Measurements from ENCODE around the gene SELENOM.
A peak's percentile ranks its signal among the peaks of the same experiment; 100 is the strongest.
"Not testable (repeated sequence)": the region's sequence is repeated elsewhere in the genome, so short reads cannot be mapped to it uniquely, and the experiment has no call there.

SELENOM gene

DNA sequence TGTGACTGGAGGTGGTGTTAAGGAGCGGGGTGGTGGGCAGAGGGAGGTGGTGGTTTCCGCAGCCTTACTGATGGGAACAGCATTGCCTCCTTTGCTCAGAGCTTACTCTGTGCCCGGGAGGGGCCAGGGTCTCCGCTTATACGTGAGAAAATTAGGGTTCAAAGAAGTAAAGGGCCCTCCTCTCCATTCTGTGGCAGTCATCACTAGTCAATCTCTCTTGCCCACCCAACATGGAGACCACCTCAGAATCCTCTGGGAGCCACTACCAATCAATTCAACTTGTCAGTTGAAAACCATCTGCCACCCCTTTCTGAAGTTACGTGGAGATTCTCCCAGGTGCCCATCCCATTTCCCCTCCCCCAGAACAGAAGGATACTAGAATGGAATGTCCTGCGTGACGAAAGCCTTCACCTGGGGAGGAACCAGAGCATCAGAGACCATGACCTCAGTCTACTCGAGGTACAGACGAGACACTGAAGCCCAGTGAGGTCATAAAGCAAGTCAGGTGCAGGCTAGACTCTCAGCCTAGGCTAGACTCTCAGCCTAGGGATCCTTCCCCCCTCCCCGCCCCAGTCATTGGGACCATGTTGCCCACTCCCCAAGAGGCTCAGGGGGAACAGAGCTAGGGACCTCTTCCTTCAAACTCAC, 2.0 kb downstream of the SELENOM start:
- no peak for DNase-seq (ENCODE audit: low read depth)

DNA sequence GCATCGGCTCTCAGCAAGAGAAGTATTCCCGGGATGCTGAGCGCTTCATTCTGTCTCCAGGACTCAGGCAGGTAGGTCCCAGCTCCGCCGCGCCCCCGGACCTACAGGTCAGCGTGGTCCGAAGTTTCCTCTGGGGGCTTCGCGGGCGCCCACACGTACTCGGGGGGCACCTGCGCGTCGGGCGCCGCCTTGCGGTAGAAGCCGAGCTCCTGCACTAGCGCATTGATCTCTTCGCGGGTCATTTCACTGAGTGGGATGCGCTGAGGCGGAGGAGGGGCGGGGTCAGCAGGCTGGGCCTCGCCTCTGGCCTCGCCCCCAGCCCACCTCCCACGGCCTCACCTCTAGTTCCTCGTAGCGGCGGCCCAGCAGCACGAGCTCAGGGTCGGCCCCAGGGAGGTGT, 2.5 kb downstream of the SELENOM start:
- no peak for DNase-seq (ENCODE audit: low read depth)

DNA sequence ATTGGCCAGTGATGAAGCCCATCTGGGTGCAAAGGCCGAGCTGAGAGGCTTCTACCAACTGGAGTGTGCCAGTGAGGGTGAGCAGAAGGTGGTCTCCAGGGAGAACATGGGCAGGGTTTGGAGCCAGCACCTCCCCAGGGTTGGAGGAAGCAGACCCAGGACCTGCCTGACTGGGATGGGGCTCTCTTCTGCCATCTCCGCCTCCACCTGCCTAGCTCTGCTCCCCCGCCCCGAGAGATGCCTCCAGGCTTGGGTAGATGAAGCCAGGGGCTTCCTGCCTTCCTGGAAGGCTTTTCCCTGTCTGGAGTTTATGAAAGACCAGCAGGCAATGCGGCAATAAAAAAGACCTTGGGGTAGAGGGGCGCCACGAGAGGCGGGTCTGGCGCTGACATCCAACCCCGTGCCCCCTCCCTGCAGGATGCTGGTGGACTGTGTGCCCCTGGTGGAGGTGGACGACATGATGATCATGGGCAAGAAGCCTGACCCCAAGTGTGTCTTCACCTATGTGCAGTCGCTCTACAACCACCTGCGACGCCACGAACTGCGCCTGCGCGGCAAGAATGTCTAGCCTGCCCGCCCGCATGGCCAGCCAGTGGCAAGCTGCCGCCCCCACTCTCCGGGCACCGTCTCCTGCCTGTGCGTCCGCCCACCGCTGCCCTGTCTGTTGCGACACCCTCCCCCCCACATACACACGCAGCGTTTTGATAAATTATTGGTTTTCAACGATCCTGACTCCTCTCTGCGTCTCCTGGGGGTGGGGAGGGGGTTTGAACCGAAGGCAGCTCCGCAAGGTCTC, 3.3 kb downstream of the SELENOM start:
- no peak for DNase-seq (ENCODE audit: low read depth)

DNA sequence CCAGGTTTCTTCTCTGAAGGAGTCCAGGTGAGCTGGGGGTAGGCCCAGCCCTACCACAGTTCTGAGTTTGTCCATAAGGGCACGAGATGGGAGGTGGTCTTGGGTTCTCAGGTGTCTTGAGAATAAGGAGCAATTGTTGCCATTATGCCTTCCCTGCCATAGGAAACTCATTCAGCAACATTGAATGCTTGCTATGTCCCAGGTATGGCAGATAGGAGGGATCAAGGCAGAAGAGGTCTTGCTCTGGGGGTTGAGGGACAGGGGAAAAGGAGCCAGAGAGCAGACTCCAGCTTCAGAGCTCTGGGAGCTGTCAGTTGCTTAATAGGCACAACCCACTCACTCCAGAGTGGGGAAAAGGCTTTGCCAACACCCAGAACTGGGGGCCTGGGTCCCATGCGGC, 4.3 kb downstream of the SELENOM start:
- no peak for DNase-seq (ENCODE audit: low read depth)

DNA sequence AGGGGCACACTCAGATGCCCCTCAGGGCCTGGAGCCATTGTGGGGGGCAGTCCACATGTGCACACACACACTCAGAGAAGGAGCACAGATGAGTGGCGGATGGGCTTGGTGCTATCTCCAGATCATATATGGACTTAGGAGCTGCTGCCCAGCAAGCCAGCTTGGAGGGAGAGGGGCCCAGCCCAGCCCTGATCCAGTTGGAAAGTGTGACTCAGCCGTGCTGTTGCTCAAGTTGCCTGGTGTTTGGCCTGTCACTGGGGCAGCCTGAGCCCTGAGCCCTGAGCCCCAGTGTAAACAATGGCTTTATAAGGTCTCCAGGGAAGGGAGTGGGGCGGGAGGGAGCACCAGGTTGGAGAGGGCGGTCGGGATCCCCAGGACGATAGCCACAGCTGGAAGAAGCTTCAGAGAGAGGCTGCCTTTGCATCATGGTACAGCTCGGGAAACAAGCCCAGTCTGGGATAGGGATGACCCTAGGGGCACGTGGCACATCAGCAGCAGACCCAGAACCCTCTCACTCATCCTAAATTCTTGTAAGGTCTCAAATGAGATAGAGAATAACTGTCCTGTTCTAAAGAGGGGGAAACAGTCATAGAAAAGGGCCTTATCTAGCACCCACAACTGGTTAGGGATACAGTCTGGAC, 4.8 kb downstream of the SELENOM start:
- DNase-seq (ENCODE audit: low read depth) = peak; percentile 98

DNA sequence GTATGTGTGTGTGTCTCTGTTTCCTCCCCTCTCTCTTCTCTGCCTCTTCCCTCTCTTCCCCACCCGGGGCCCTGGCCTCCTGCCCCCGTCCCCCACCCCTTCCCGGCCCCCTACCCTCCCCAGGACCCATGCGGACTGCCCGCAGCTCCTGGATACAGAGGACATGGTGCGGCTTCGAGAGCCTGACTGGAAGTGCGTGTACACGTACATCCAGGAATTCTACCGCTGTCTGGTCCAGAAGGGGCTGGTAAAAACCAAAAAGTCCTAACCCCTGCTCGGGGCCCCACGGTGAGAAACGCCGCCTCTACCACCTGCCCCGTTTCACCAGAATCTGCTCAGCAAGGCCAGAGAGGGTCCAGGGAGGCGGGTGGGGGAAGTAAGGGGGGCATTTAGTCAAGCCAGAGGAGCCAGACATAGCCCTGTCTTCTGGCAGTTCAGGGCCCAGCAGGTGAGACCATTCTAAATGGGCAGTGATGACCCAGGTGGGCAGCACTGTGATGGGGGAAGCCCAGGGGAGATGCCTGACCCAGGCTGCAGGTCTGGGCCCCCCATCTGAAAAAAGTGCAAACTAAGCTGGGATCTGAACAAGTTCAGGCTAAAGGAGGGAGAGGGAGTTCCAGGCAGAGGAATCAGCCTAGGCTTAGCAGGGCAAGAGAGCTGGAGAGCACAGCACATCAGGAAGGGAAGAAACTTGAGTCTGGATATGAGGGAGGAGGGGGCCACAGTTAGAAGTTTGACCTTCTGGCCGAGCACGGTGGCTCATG, 6.4 kb downstream of the SELENOM start:
- DNase-seq (ENCODE audit: low read depth) = no peak

DNA sequence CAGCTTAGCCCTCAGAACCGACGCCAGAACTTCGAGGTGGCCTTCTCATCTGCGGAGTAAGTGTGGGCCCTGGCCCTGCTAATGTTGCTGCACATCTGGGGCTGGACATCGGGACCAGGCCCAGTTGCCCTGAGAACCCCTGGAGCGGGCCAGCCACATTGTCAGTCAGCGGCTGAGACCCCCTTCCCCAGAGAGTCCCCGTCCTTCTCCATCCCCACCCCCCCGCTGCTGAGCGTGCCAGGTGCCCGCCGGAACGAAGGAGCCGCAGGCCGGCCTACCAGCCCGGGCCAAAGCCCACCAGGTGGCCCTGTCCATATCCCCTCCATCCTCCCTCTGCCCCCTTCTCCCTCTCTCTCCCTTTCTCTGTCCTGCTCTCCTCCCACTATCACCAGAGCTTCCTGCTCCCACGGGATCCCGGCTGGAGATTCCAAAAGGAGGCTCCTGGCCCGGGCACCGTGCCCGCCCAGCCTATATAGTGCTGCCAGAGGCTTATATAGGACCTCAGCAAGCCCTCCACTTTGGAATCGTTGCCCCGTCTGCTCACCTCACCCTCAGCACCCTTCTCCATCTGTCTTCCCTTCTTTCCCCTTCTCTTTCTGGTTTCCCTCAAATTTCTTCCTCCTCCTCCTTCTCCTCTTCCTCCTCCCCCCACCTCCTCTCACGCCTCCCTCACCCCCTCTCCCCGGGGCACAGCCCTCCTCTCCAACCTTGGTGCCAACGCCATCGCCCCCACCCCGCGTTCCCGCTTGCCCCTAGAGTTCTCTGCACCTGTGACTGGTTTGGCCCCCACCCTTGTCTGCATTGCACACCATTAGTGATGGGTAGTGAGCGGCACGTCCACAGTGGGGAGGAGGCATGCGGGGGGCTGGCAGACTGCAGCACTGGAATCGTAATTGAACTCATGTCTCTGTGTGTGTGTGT, 7.3 kb downstream of the SELENOM start:
- DNase-seq (ENCODE audit: low read depth) = no peak

DNA sequence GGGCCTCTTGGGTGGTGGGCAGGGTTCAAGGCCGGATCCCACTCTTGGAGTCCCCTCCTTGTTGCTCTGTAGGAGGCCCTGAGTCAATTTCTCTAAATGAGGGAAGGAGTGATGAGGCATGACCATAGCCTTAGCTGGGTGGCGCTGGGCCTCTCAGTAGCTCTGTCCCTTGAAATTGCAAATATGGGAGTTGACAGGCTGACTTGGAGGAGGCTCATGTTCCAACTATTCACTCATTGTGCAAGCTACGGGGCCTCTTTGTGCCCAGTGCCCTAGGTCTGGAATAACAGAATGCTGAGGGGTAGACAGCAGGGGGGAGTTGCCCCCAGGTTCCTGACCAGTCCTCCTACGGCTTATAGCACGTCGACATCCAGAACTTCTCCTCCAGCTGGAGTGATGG, 8.0 kb downstream of the SELENOM start:
- no peak for DNase-seq (ENCODE audit: low read depth)

DNA sequence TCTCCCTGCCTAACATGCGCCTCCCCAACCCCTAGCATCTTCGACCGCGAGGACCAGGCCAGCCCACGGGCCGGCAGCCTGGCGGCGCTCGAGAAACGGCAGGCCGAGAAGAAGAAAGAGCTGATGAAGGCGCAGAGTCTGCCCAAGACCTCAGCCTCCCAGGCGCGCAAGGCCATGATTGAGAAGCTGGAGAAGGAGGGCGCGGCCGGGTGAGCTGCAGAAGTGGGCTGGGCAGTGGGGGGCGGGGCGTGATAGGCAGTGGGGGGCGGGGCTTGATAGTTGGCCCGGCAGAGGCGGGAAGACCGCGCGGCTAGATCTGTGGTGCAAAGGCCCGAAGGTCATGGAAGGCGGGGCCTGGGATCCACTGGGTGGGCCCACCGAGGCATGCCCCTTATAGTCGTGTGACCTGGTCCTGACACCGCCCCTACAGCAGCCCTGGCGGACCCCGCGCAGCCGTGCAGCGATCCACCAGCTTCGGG, 8.7 kb downstream of the SELENOM start:
- DNase-seq (ENCODE audit: low read depth) = no peak

DNA sequence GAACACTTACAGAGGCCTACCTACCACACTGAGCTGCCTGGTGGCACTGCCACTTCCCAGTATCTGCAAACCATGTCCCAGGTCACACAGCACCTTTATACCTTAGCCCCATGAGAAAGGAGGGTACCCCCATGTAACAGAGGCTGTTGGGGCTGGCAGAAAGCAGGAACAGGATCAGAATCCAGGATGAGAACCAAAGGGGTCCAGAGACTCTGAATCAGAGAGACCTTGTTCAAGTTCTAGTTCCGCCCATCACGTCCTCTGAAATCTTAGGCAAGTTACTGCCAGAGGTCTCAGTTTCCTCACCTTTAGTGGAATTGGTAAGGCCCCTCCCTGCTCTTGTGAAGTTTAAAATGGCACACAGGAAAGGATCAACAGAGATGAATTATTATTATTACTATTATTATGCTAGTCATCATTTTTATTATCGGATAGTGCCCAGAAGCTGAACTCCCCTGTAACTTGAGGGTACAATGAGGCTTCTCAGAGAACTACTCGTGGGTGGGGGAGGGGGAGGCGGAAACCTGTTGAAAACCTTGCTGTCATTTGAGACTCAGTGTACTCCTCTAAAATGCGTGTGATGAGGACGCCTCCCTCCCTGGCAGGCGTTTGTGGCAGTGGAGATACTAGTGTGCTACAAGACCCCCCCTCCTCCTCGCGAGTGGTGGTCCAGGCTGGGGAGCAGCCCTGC, 9.3 kb downstream of the SELENOM start:
- DNase-seq (ENCODE audit: low read depth) = no peak

DNA sequence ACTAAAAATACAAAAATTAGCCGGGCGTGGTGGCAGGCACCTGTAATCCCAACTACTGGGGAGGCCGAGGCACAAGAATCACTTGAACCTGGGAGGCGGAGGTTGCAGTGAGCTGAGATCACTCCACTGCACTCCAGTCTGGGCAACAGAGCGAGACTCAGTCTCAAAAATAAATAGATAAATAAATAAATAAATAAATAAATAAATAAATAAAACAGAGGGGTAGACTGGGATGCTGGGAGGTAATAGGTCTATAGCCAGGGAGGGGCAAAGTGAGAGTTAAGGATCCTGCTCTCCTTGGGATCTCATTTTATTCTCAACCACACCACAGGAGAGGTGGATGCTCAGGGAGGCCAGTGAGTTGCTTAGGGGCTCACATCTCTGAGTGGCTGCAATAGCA, 9.8 kb downstream of the SELENOM start:
- not testable (repeated sequence) for DNase-seq (ENCODE audit: low read depth)

DNA sequence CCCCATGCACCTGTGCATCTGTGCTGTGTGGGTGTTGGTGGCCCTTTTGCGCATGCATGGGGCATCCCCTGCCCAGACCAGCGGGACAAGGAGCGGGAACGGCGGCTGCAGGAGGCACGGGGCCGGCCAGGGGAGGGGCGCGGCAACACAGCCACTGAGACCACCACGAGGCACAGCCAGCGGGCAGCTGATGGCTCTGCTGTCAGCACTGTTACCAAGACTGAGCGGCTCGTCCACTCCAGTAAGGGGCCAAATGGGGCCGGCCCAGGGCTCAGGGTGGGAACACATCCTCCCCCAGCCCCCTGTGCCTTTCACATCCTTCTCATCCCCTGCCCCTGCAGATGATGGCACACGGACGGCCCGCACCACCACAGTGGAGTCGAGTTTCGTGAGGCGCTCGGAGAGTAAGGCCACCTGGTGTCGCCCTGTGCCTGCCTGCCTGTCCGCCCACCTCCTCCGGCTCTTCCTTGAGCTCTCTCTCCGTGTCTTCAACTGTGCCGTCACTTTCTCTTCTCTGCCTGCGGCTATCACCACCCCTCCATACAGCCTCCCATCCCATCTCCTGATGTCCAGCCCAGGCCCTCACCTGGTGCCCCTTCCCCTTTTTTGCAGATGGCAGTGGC, 10.6 kb downstream of the SELENOM start:
- DNase-seq (ENCODE audit: low read depth) = no peak

DNA sequence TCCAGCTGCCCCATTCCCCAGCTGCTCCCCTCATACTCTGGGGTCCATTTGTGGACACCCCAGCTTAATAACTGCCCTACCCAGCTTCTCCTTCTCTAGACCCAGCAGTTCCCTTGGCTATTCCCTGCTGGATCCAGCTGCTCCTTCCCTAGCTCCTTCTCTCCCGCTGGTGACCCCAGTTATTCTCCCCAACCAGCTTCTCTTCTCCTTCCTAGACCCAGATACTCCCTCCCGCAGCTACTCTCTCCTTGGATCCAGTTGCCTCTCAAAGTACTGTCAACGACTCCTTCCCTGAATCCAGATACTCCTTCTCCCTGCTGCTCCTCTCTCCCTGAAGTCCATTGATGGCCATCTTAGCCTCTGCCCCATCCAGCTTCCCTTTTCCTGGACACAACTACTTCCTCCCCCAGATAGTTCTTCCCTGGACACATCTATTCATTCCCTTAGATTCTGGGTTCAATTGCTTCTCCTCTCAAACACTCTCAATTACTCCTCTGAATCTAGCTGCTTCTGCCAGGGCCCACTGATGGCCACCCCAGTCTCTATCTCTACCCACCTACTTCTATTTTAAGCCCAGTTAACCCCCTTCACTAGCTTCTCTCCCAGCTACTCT, 11.6 kb downstream of the SELENOM start:
- DNase-seq (ENCODE audit: low read depth) = no peak

DNA sequence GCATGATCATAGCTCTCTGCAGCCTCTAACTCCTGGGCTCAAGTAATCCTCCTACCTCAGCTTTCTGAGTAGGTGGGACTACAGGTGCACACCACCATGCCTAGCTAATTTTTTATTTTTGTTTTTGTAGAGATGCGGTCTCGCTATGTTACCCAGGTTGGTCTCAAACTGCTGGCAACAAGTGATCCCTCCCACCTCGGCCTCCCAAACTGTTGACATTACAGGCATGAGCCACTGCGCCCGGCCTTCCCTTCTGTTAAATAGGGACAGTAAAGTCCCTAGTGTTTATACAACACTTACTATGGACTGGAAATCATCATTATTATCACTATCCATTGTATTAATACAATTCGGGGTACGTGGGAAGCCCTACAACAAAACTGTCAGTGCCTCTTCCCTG, 12.6 kb downstream of the SELENOM start:
- DNase-seq (ENCODE audit: low read depth) = no peak

DNA sequence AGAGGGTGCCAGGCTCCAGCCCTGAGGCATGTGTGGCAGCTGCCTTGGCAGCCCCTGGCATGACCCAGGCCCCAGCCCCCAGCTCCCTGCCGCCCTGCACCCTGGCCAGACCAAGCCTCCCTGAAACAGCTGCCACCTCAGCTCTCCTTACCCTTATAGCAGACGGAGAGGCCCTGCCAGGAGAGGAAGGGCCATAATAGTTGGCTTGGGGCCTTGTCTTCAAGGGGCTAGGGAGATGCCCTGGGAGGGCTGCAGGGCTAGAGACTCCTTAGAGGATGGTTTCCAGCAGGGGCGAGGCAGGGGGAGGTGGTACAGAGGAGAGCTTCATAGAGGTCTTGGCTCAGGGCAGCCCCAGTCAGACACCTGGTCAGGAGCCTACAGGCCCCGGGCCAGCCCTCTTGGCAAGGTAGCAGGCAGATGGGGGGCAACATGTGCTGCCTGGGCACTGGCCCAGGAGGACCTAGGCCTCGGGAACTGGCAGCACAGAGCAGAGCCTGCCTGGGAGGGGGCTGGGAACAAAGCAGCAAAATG, 13.3 kb downstream of the SELENOM start:
- no peak for DNase-seq (ENCODE audit: low read depth)

DNA sequence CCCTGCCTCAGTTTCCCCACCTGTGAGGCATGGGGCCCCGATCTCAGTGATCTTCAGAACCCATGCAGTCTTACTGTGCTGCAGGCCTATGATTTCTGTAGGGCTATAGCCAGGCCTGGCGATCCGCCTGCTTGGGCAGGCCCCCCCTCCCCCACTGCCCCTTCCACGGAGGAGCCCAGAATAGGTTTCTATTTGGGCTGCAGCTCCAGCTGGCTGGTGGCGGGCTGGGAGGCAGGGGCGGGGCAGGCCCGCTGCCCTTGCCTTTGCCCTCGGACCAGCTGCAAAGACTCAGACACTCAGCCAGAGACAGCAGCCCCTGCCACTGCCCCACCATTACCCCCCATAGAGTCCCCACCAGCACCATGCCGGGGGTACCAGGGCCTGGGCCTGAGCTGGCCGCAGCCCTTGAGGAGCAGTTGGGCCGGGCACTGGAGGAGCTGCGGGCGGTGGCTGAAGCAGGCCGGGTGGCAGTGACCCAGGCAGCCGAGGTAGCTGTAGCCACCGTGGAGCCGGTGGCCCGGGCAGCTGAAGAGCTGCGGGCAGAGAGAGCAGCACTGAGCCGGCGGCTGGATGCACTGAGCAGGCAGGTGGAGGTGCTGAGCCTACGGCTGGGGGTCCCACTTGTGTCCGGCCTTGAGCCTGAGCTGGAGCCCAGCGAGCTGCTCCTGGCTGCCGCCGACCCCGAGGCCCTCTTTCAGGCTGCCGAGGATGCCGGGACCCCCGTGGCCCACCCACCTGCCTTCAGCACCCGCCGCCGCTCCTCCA, 14.1 kb downstream of the SELENOM start:
- DNase-seq (ENCODE audit: low read depth) = no peak

DNA sequence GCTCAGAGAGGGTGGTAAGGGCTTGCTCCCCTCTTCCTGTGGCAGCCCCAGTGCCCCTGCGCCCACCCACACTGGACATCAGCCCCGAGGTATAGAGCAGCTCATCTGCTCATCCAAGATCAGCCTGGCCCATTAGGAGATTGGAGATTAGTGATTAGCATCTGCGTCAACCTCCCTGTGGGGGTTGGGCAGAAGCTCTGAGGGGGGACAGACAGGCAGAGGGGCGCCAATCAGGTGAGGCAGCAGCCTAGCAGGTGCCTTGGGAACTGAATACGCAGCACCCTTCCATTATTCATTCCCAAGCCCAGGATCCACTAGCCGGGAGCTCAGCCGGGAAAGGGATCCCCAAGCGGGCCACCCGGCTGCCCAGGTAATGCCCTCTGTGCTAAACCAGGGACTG, 15.2 kb downstream of the SELENOM start:
- no peak for DNase-seq (ENCODE audit: low read depth)

DNA sequence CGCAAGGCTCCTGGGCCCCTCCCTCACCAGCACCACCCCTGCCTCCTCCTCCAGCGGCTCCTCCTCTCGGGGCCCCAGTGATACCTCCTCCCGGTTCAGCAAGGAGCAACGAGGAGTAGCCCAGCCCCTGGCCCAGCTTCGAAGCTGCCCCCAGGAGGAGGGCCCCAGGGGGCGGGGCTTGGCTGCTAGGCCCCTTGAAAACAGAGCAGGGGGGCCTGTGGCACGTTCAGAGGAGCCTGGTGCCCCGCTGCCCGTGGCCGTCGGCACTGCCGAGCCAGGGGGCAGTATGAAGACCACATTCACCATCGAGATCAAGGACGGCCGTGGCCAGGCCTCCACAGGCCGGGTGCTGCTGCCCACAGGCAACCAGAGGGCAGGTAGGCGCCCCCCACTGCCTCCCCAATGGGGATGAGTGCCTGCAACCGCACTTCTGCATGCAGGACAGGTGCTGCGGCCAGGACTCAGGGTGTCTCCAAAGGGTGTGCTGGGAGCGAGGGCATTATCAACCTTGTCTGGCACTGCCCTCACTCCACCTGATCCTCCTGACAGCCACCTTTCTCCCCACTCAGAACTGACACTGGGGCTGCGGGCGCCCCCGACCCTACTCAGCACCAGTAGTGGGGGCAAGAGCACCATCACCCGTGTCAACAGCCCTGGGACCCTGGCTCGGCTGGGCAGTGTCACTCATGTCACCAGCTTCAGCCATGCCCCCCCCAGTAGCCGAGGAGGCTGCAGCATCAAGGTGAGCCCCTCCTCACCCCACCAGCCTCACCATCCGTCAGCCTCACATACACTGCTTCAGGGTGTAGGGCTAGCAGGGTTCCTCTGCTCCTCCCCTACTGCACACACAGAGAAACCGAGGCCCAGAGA, 16.0 kb downstream of the SELENOM start:
- no peak for DNase-seq (ENCODE audit: low read depth)
